ENCODE results near the gene SPEF1.

GRCh38 chr20:3744806-3745685 lies 36.2 kb downstream of the SPEF1 start:
- no peak for TF ChIP-seq POLR2A (IDR thresholded peaks at IDR 0.05)
- TF ChIP-seq CTCF (IDR thresholded peaks at IDR 0.05), result no peak
